Measurements from ENCODE around the gene DBI. TPM values are rescaled to one million over a fixed set of nuclear protein-coding genes. Genes with fewer than 3 reads are reported as not detected.

DBI gene
- polyA plus RNA-seq (2012; ENCODE audit: insufficient read length, low read depth), result 53.4 TPM

- TF ChIP-seq, protein P1, sequence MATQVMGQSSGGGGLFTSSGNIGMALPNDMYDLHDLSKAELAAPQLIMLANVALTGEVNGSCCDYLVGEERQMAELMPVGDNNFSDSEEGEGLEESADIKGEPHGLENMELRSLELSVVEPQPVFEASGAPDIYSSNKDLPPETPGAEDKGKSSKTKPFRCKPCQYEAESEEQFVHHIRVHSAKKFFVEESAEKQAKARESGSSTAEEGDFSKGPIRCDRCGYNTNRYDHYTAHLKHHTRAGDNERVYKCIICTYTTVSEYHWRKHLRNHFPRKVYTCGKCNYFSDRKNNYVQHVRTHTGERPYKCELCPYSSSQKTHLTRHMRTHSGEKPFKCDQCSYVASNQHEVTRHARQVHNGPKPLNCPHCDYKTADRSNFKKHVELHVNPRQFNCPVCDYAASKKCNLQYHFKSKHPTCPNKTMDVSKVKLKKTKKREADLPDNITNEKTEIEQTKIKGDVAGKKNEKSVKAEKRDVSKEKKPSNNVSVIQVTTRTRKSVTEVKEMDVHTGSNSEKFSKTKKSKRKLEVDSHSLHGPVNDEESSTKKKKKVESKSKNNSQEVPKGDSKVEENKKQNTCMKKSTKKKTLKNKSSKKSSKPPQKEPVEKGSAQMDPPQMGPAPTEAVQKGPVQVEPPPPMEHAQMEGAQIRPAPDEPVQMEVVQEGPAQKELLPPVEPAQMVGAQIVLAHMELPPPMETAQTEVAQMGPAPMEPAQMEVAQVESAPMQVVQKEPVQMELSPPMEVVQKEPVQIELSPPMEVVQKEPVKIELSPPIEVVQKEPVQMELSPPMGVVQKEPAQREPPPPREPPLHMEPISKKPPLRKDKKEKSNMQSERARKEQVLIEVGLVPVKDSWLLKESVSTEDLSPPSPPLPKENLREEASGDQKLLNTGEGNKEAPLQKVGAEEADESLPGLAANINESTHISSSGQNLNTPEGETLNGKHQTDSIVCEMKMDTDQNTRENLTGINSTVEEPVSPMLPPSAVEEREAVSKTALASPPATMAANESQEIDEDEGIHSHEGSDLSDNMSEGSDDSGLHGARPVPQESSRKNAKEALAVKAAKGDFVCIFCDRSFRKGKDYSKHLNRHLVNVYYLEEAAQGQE (IDR thresholded peaks at IDR 0.05; ENCODE audit: insufficient read depth in 1 of 2, low read depth in 2 of 2, low read length in 2 of 2), result no peak; a peak in 1 of 4 replicates
- TF ChIP-seq SIN3A (IDR thresholded peaks at IDR 0.05; ENCODE audit: borderline replicate concordance, insufficient read depth, low read length), result 0 out of 2 replicates have a peak, but pooled peaks have one; percentile 36
- TF ChIP-seq FOXP2 (optimal IDR thresholded peaks at IDR 0.05; ENCODE audit: borderline replicate concordance, extremely low read depth, extremely low read length, insufficient read depth), result peak; percentile 73
- TF ChIP-seq TAF1 (IDR thresholded peaks at IDR 0.05; ENCODE audit: borderline replicate concordance, insufficient read depth, low read length), result peak; percentile 72; the same call in 1 of the 2 replicates
- TF ChIP-seq POLR2AphosphoS5 (IDR thresholded peaks at IDR 0.05; ENCODE audit: low read depth, low read length), result peak; percentile 90
Measured at GRCh38 chr2:119366649-119367471, at the start of gene DBI, which contains the start of gene C2orf76. TSS of gene DBI (plus strand) at chr2:119366977. CDS start at chr2:119367052, 75 bp downstream. TSS of gene C2orf76 (minus strand) at chr2:119366834. CDS start at chr2:119339959, 26,875 bp downstream.

DNA sequence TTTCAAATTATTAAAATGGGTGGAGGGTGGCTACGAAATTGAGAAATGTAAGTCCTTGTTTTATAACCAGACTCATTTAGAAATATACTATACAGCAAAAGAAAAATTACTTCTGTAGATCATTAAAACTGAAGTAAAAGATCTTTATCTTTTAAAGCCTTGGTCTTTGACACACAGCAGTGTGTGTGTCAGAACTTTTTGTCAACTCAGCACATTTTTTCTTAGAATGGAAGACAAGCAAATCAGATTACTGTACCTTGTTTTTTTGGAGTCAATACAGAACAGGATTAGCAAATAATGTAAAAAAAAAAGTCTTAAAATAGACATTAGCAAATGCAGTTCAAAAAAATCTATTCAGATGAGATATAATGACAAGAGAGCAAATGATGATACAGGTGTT is 49.2 kb upstream of the DBI start:
- TF ChIP-seq, protein P1 (IDR thresholded peaks at IDR 0.05; ENCODE audit: insufficient read depth in 1 of 2, low read depth in 2 of 2, low read length in 2 of 2), result no peak
- TF ChIP-seq SIN3A (IDR thresholded peaks at IDR 0.05; ENCODE audit: borderline replicate concordance, insufficient read depth, low read length) (no peak), FOXP2 (optimal IDR thresholded peaks at IDR 0.05; ENCODE audit: borderline replicate concordance, extremely low read depth, extremely low read length, insufficient read depth) (no peak)

GRCh38 chr2:119319593-119319992 is 47.2 kb upstream of the DBI start:
- TF ChIP-seq SIN3A (IDR thresholded peaks at IDR 0.05; ENCODE audit: borderline replicate concordance, insufficient read depth, low read length) (no peak), POLR2AphosphoS5 (IDR thresholded peaks at IDR 0.05; ENCODE audit: low read depth, low read length) (no peak), TAF1 (IDR thresholded peaks at IDR 0.05; ENCODE audit: borderline replicate concordance, insufficient read depth, low read length) (no peak), FOXP2 (optimal IDR thresholded peaks at IDR 0.05; ENCODE audit: borderline replicate concordance, extremely low read depth, extremely low read length, insufficient read depth) (no peak)
- TF ChIP-seq, protein P1 (IDR thresholded peaks at IDR 0.05; ENCODE audit: insufficient read depth in 1 of 2, low read depth in 2 of 2, low read length in 2 of 2), result no peak

GRCh38 chr2:119323459-119323858 is 43.3 kb upstream of the DBI start:
- TF ChIP-seq FOXP2 (optimal IDR thresholded peaks at IDR 0.05; ENCODE audit: borderline replicate concordance, extremely low read depth, extremely low read length, insufficient read depth) (no peak), SIN3A (IDR thresholded peaks at IDR 0.05; ENCODE audit: borderline replicate concordance, insufficient read depth, low read length) (no peak), POLR2AphosphoS5 (IDR thresholded peaks at IDR 0.05; ENCODE audit: low read depth, low read length) (no peak), TAF1 (IDR thresholded peaks at IDR 0.05; ENCODE audit: borderline replicate concordance, insufficient read depth, low read length) (no peak)
- TF ChIP-seq, protein P1 (IDR thresholded peaks at IDR 0.05; ENCODE audit: insufficient read depth in 1 of 2, low read depth in 2 of 2, low read length in 2 of 2), result no peak

Data from PFSK-1 (cell line).